HepG2 (cell line): ENCODE results near the gene TBX6. TPM values are rescaled to one million over a fixed set of nuclear protein-coding genes. Genes with fewer than 3 reads are reported as not detected.

Experiments
- HNF4G ChIP-seq, 2 experiments: sonication (generic) in 1 of 2; formaldehyde crosslinking in 1 of 2; IDR thresholded peaks; 2 replicates each; pipeline versions ENCODE4 v1.4.0 to v1.6.1; 2011 to 2020; ENCODE audit warnings: borderline replicate concordance in 2 of 2, low read depth in 2 of 2, mild to moderate bottlenecking in 2 of 2, low read length in 1 of 2, missing genetic modification reagents in 1 of 2, moderate library complexity in 1 of 2
- TEAD2 ChIP-seq: sonication (generic); formaldehyde crosslinking; IDR thresholded peaks from 2 replicates; pipeline ENCODE4 v1.9.0; 2021; ENCODE audit warnings: missing genetic modification reagents
- ZNF180 ChIP-seq: sonication (generic); formaldehyde crosslinking; IDR thresholded peaks from 2 replicates; pipeline ENCODE4 v1.4.0; 2020; ENCODE audit warnings: low read depth, missing genetic modification reagents, borderline replicate concordance
- ZNF598 ChIP-seq: sonication (generic); formaldehyde crosslinking; IDR thresholded peaks from 2 replicates; pipeline ENCODE4 v1.5.1; 2020; ENCODE audit warnings: mild to moderate bottlenecking, missing genetic modification reagents, borderline replicate concordance
- ZNF775 ChIP-seq: sonication (generic); formaldehyde crosslinking; IDR thresholded peaks from 2 replicates; pipeline ENCODE4 v1.4.0; 2020; ENCODE audit warnings: missing genetic modification reagents, mild to moderate bottlenecking, moderate library complexity, borderline replicate concordance
- ZSCAN22 ChIP-seq: sonication (generic); formaldehyde crosslinking; IDR thresholded peaks from 2 replicates; pipeline ENCODE4 v1.4.0; 2020; ENCODE audit warnings: mild to moderate bottlenecking, missing genetic modification reagents
- polyA plus RNA-seq, 8 experiments: library from polyadenylated mRNA; depleted of rRNA in 3 of 8; stranded (reverse) in 7 of 8; unstranded in 1 of 8; fragments of >200 nt; fragmentation: Illumina TruSeq in 4 of 8; extraction: Trizol in 4 of 8; gene quantifications; 2 replicates each; pipeline versions ENCODE4 v1.2.1 to v1.2.3, GENCODE V29; 2011 to 2016; ENCODE audit warnings: low read depth in 4 of 8, missing spikeins in 1 of 8, mixed read lengths in 1 of 8; ENCODE audit not compliant: insufficient read depth in 1 of 8
- total RNA-seq, 5 experiments: library from RNA; depleted of rRNA; stranded (reverse); fragments of >200 nt; fragmentation: Illumina TruSeq; extraction: Trizol; gene quantifications; 2 replicates each; pipeline ENCODE4 v1.2.3, GENCODE V29; 2016; ENCODE audit warnings: low read depth in 1 of 5
- TF ChIP-seq, protein P1 (sequence below): sonication (generic); formaldehyde crosslinking; IDR thresholded peaks from 2 replicates; pipeline ENCODE4 v1.4.0; 2020; ENCODE audit warnings: missing genetic modification reagents
- TF ChIP-seq, protein P2 (sequence below): sonication (generic); formaldehyde crosslinking; IDR thresholded peaks from 2 replicates; pipeline ENCODE4 v1.4.0; 2020; ENCODE audit warnings: missing genetic modification reagents
- TF ChIP-seq, protein P3 (sequence below): sonication (generic); formaldehyde crosslinking; IDR thresholded peaks from 2 replicates; pipeline ENCODE4 v1.5.0; 2020; ENCODE audit warnings: missing genetic modification reagents, mild to moderate bottlenecking, borderline replicate concordance
- TF ChIP-seq, protein P4 (sequence below): sonication (generic); formaldehyde crosslinking; IDR thresholded peaks from 2 replicates; pipeline ENCODE4 v1.5.1; 2020; ENCODE audit warnings: missing genetic modification reagents, mild to moderate bottlenecking, borderline replicate concordance
- TF ChIP-seq, protein P5 (sequence below): sonication (generic); formaldehyde crosslinking; IDR thresholded peaks from 2 replicates; pipeline ENCODE4 v1.5.1; 2020; ENCODE audit warnings: mild to moderate bottlenecking, missing genetic modification reagents

Gene TBX6
- total and polyA plus RNA-seq, 2 of the 13 experiments (the other 11 are each of a cell fraction or from before 2014, with no cell fraction given), result 0.24 to 0.42 TPM

DNA sequence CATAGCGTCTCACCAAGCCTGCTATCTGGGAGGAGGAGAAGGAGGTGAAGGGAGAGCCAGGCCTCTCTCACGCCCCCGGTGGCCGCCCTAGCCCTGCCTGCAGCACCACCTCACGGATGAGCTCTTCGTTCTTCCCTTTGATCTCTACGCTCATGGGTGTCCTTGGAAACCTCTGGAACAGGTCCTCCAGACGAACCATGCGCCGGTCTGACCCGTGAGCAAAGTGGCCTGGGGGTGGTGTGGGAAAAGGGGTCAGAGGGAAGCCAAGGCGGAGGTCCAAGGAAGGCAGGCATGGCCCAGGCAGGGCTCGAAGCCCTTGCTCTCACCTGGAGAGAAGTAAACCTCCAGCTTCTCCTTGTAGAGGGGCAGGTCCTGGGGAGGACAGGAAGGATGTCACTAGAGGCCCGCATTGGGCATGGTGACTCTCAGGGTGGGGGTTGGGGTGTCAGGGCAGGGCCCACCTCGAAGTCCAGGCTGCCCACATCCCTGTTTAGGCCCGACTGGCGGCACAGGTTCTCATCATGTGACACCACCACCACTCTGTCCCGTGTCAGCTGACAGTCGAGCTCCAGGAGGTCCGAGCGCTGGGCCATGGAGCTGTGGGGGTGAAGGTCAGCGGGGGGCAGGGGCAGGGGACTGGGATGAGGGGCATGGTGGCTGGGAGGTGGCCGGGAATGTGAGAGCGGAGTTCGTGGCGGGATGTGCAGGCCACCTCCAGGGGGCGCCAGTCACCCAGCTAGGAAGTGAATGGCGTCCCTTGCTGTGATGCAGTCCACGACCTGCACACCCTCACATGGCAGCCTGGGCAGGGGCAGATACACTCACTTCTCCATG lies 20.7 kb upstream of the TBX6 start (continued):
- TF ChIP-seq HNF4G (IDR thresholded peaks at IDR 0.05; ENCODE audit: borderline replicate concordance, low read depth, low read length), result peak; percentile 63
- 0 out of 2 replicates have a peak, but pooled peaks have one; percentile 63 for TF ChIP-seq HNF4G (CRISPR knock-in tag; IDR thresholded peaks at IDR 0.05; ENCODE audit: borderline replicate concordance, low read depth)
- TF ChIP-seq, protein P1, sequence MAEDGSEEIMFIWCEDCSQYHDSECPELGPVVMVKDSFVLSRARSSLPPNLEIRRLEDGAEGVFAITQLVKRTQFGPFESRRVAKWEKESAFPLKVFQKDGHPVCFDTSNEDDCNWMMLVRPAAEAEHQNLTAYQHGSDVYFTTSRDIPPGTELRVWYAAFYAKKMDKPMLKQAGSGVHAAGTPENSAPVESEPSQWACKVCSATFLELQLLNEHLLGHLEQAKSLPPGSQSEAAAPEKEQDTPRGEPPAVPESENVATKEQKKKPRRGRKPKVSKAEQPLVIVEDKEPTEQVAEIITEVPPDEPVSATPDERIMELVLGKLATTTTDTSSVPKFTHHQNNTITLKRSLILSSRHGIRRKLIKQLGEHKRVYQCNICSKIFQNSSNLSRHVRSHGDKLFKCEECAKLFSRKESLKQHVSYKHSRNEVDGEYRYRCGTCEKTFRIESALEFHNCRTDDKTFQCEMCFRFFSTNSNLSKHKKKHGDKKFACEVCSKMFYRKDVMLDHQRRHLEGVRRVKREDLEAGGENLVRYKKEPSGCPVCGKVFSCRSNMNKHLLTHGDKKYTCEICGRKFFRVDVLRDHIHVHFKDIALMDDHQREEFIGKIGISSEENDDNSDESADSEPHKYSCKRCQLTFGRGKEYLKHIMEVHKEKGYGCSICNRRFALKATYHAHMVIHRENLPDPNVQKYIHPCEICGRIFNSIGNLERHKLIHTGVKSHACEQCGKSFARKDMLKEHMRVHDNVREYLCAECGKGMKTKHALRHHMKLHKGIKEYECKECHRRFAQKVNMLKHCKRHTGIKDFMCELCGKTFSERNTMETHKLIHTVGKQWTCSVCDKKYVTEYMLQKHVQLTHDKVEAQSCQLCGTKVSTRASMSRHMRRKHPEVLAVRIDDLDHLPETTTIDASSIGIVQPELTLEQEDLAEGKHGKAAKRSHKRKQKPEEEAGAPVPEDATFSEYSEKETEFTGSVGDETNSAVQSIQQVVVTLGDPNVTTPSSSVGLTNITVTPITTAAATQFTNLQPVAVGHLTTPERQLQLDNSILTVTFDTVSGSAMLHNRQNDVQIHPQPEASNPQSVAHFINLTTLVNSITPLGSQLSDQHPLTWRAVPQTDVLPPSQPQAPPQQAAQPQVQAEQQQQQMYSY, result no peak
- TF ChIP-seq, protein P2, sequence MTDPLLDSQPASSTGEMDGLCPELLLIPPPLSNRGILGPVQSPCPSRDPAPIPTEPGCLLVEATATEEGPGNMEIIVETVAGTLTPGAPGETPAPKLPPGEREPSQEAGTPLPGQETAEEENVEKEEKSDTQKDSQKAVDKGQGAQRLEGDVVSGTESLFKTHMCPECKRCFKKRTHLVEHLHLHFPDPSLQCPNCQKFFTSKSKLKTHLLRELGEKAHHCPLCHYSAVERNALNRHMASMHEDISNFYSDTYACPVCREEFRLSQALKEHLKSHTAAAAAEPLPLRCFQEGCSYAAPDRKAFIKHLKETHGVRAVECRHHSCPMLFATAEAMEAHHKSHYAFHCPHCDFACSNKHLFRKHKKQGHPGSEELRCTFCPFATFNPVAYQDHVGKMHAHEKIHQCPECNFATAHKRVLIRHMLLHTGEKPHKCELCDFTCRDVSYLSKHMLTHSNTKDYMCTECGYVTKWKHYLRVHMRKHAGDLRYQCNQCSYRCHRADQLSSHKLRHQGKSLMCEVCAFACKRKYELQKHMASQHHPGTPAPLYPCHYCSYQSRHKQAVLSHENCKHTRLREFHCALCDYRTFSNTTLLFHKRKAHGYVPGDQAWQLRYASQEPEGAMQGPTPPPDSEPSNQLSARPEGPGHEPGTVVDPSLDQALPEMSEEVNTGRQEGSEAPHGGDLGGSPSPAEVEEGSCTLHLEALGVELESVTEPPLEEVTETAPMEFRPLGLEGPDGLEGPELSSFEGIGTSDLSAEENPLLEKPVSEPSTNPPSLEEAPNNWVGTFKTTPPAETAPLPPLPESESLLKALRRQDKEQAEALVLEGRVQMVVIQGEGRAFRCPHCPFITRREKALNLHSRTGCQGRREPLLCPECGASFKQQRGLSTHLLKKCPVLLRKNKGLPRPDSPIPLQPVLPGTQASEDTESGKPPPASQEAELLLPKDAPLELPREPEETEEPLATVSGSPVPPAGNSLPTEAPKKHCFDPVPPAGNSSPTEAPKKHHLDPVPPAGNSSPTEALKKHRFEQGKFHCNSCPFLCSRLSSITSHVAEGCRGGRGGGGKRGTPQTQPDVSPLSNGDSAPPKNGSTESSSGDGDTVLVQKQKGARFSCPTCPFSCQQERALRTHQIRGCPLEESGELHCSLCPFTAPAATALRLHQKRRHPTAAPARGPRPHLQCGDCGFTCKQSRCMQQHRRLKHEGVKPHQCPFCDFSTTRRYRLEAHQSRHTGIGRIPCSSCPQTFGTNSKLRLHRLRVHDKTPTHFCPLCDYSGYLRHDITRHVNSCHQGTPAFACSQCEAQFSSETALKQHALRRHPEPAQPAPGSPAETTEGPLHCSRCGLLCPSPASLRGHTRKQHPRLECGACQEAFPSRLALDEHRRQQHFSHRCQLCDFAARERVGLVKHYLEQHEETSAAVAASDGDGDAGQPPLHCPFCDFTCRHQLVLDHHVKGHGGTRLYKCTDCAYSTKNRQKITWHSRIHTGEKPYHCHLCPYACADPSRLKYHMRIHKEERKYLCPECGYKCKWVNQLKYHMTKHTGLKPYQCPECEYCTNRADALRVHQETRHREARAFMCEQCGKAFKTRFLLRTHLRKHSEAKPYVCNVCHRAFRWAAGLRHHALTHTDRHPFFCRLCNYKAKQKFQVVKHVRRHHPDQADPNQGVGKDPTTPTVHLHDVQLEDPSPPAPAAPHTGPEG (CRISPR knock-in tag), result no peak
- TF ChIP-seq ZNF775, result peak; percentile 92; the same call in 1 of the 2 replicates
- TF ChIP-seq ZNF180 (CRISPR knock-in tag), result no peak
- TF ChIP-seq, protein P3, sequence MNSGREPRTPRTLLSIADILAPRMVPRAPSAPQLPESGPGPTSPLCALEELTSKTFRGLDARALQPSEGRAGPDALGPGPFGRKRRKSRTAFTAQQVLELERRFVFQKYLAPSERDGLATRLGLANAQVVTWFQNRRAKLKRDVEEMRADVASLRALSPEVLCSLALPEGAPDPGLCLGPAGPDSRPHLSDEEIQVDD (CRISPR knock-in tag), result peak; percentile 84; the same call in 1 of the 2 replicates
- TF ChIP-seq, protein P4, sequence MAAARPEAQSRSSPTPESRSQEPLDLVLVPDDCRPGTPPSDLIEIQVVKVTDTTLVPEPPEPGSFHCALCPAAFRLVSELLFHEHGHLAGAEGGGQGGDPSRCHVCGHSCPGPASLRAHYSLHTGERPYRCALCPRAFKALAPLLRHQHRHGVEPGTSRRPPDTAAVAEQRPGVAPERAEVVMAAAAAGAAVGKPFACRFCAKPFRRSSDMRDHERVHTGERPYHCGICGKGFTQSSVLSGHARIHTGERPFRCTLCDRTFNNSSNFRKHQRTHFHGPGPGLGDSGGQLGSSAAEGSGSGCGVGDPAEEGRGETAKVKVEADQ, result peak; percentile 89; the same call in 1 of the 2 replicates
- no peak for TF ChIP-seq TEAD2 (CRISPR knock-in tag)
- TF ChIP-seq, protein P5, sequence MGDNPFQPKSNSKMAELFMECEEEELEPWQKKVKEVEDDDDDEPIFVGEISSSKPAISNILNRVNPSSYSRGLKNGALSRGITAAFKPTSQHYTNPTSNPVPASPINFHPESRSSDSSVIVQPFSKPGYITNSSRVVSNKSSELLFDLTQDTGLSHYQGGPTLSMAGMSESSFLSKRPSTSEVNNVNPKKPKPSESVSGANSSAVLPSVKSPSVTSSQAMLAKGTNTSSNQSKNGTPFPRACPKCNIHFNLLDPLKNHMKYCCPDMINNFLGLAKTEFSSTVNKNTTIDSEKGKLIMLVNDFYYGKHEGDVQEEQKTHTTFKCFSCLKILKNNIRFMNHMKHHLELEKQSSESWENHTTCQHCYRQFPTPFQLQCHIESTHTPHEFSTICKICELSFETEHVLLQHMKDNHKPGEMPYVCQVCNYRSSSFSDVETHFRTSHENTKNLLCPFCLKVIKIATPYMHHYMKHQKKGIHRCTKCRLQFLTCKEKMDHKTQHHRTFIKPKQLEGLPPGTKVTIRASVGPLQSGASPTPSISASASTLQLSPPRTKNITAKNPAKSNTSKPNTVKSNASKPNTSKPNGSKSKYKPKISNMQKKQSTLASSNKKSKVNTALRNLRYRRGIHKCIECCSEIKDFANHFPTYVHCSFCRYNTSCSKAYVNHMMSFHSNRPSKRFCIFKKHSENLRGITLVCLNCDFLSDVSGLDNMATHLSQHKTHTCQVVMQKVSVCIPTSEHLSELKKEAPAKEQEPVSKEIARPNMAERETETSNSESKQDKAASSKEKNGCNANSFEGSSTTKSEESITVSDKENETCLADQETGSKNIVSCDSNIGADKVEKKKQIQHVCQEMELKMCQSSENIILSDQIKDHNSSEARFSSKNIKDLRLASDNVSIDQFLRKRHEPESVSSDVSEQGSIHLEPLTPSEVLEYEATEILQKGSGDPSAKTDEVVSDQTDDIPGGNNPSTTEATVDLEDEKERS (CRISPR knock-in tag), result peak; percentile 87; the same call in 1 of the 2 replicates
- TF ChIP-seq ZNF598 (CRISPR knock-in tag), result peak; percentile 94
- peak; percentile 61; the same call in 1 of the 2 replicates for TF ChIP-seq ZSCAN22 (CRISPR knock-in tag)
